GM21576 (cell line): ENCODE results near the gene SRA1.

Experiments
- ATAC-seq: cut with Tn5 transposase; IDR thresholded peaks from one replicate; pipeline ENCODE4 v1.9.1; 2021; ENCODE audit warnings: mild to moderate bottlenecking, moderate library complexity; ENCODE audit not compliant: unreplicated experiment

The SRA1 gene

DNA sequence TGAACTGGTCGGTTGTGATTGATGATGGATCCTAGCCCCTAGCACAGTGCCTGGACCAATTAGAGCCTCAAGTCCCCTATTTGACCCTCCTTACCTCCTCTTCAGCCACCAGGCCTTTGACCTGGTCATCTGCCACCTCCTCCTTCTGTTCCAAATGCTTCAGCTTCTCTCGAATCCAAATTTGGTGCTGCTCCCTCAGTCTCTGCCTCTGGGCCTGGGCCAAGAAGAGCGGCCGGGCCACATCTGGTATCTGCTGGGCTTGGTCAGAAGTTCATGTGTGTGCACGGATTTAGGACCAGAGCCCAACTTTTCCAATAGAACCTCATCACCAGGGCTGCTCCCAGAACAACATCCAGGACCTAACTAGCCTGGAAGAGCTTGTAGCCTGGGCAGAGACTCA is 13.8 kb upstream of the SRA1 start:
- no peak for ATAC-seq

DNA sequence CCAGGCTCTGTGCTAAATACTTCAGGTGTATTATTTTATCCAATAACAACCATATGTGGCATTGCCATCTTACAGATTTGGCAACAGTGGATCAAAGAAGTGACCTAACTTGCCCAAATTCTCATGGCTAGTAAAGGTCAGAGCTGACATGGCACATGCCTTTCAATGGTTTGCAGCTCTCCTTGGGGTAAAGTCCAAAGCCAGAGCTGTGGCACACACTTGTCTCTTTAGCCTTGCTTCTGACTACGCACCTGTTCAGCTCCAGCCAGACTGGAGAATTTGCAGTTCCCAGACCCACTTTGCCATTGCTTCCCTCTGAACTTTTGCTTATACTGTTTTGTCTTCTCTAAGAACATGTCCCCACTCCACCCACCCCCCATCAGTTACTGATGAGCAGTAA is 13.2 kb upstream of the SRA1 start:
- ATAC-seq = no peak

DNA sequence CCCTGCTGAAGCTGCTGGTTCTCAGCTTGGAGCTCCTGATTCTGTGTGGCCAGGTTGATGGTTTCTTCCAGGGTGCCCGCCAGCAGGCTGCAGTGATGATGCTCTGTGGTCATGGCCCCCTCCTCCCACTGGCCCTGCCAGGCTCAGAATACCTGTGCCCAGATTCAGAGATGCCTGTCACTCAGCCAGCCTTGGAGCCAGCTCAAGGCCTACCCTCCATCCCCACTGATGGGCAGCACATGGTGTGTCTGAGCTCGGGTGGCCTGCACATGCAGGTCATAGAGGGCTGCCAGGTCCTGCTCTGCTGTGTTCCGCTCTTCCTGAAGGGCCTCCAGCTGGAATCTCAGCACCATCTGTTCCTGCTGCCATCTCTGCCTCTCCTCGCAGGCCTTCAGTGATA is 12.8 kb upstream of the SRA1 start:
- no peak for ATAC-seq

- ATAC-seq = no peak
Measured at GRCh38 chr5:140569197-140569596, 11.9 kb upstream of the SRA1 start.

- ATAC-seq = no peak
Measured at GRCh38 chr5:140568443-140569063, 11.3 kb upstream of the SRA1 start.

- no peak for ATAC-seq
Measured at GRCh38 chr5:140567871-140568270, 10.6 kb upstream of the SRA1 start.

DNA sequence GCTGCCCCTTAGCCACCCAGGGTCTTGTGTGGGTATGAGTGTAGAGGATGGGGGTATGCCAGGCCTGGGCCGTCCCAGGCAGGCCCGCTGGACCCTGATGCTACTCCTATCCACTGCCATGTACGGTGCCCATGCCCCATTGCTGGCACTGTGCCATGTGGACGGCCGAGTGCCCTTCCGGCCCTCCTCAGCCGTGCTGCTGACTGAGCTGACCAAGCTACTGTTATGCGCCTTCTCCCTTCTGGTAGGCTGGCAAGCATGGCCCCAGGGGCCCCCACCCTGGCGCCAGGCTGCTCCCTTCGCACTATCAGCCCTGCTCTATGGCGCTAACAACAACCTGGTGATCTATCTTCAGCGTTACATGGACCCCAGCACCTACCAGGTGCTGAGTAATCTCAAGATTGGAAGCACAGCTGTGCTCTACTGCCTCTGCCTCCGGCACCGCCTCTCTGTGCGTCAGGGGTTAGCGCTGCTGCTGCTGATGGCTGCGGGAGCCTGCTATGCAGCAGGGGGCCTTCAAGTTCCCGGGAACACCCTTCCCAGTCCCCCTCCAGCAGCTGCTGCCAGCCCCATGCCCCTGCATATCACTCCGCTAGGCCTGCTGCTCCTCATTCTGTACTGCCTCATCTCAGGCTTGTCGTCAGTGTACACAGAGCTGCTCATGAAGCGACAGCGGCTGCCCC is 10.0 kb upstream of the SRA1 start:
- ATAC-seq = no peak

GRCh38 chr5:140566665-140567064 is 9.4 kb upstream of the SRA1 start:
- no peak for ATAC-seq

GRCh38 chr5:140565780-140566095 is 8.5 kb upstream of the SRA1 start:
- ATAC-seq = no peak

- no peak for ATAC-seq
Measured at GRCh38 chr5:140565024-140565779, 7.9 kb upstream of the SRA1 start.

DNA sequence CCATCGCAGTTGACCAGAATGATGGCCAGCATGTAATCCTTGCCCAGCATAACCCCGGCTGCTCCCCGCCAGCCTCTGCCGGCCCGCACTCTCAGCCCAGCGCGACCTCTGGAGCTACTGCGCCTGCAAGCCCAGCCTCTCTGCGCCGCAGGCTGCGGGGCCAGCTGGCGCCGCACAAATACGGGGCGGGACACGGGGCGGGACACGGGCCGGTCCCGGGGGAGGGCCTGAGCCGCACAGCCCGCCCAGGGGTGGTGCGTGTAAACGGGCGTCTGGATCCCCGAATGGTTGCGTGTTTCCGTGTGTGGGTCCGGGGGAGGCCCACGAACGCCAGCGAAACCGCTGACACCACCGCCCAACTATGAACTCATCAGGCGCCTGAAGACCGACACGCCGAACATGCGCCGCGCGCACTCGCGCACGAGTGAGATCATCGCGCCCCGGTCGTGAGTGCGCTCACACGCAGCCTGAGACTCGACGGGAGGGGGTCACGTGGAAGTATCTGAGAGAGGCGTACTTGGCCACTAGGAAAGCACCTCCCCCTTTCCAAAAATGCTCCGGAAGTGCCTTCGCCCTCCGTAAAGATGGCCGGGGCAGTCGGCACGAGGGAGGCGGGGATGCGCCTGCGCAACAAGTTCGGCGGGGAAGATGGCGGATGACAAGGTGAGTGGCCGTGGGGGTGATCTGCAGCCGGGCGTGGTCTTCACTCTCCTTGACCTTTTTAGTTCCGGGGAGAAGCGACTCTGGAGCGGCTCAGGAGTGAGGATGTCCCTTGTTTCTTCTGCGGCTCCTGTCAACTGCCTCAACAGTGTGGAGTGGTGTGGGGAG is 7.1 kb upstream of the SRA1 start, which contains the start of the genes APBB3 and SLC35A4:
APBB3 (minus strand) TSS at position 403 of the 828 bp plus-strand sequence; CDS start at position 50, 353 bp downstream.
SLC35A4 (plus strand) TSS at position 633 of the 828 bp plus-strand sequence. CDS start 2,342 bp downstream, outside the sequence.
- ATAC-seq = peak; percentile 83

GRCh38 chr5:140563596-140563995 is 6.3 kb upstream of the SRA1 start:
- ATAC-seq = no peak

- no peak for ATAC-seq
Measured at GRCh38 chr5:140561753-140562523, 4.7 kb upstream of the SRA1 start.

- no peak for ATAC-seq
Measured at GRCh38 chr5:140560227-140560626, 3.0 kb upstream of the SRA1 start.

- ATAC-seq = no peak
Measured at GRCh38 chr5:140558542-140558941, 1.3 kb upstream of the SRA1 start.

GRCh38 chr5:140557965-140558364 is 692 bp upstream of the SRA1 start:
- no peak for ATAC-seq

DNA sequence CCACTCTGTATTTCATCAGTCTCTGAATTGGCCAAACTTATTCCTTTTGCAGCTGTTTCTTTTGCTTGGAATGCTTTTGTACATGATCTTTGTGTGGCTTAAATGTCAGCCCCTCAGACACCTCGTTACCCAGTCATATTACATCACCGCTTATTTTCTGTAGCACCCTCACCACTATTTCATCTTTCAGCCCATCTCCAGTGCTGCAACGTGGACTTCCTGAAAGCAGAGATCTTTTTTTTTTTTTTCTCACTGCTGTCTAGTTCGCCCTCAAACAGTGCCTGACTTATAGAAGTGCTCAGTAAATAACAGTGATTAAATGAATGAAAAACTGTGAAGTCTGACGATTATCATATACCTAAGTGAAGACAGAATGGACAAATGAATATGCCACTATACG is 835 bp downstream of the SRA1 start:
- ATAC-seq = no peak

GRCh38 chr5:140555747-140556312 is 1.4 kb downstream of the SRA1 start:
- ATAC-seq = no peak

DNA sequence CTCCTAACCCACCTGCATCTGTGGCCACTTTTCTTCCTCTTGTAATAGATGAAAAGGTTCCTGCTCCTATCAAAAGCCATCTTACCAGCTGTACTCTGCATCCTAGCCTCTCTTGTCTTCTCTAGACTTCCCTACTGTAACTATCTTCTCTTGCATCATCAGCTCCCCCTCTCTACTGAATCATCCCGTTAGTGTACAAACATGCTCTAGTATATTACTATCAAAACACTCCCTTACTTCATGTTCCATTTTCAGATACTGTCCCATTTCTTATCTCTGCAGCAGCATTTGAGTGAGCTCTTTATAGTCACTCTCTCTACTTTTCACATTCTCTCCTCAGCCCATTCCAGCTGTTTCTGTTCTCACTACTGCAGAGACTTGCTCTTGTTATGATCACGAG is 2.8 kb downstream of the SRA1 start:
- ATAC-seq = no peak

GRCh38 chr5:140553657-140554056 is 3.6 kb downstream of the SRA1 start:
- ATAC-seq = no peak
